SK-N-SH (cell line): ENCODE measurements around the gene LATS2. TPM values are rescaled to one million over a fixed set of nuclear protein-coding genes. Genes with fewer than 3 reads are reported as not detected.

Experiments
- CTCF ChIA-PET: fragments of 300-600, 350-600 bp; formaldehyde crosslinking; extraction: SDS; loops from one replicate; lab custom pipeline; 2021; lab: Yijun Ruan, JAX
- POLR2A ChIA-PET: fragments of 350-600 bp; sonication (Branson Sonifier 250); formaldehyde crosslinking; extraction: SDS; loops from one replicate; lab custom pipeline; 2020; ENCODE audit warnings: antibody characterized with exemption, inconsistent platforms; lab: Yijun Ruan, JAX
- DNase-seq: peaks from one replicate; pipeline ENCODE4 v3.0.0; 2012
- H2AFZ ChIP-seq: fragments of 200-600 bp; sonication (generic); 2 replicates; pipeline ENCODE4 v1.8.1; 2016; ENCODE audit warnings: antibody characterized with exemption, mild to moderate bottlenecking, low read depth
- H3F3A ChIP-seq: fragments of 200-600 bp; sonication (generic); replicated peaks from 2 replicates; pipeline ENCODE3; 2016; ENCODE audit warnings: antibody characterized with exemption, mild to moderate bottlenecking; ENCODE audit not compliant: insufficient read depth
- H3K27ac ChIP-seq, 2 experiments: fragments of 200-500 bp in 1 of 2; fragments of 200-600 bp in 1 of 2; sonication (Bioruptor generic) in 1 of 2; sonication (generic), shearing (Covaris generic) in 1 of 2; 2 replicates each; pipeline versions ENCODE4 v1.5.1 to v1.6.1; 2014 to 2016; ENCODE audit warnings: low read depth in 2 of 2, inconsistent platforms in 1 of 2, low read length in 1 of 2, mild to moderate bottlenecking in 1 of 2, mixed read lengths in 1 of 2
- H3K27me3 ChIP-seq: fragments of 200-600 bp; sonication (generic), shearing (Covaris generic); 2 replicates; pipeline ENCODE4 v1.6.1; 2016; ENCODE audit warnings: mixed run types; ENCODE audit not compliant: insufficient read depth
- H3K36me3 ChIP-seq, 2 experiments: fragments of 200-500 bp in 1 of 2; fragments of 200-600 bp in 1 of 2; sonication (Bioruptor generic) in 1 of 2; sonication (generic) in 1 of 2; replicated peaks in 1 of 2; 2 replicates each; pipeline versions ENCODE3 to v1.5.1; 2014 to 2016; ENCODE audit warnings: low read length in 1 of 2, mild to moderate bottlenecking in 1 of 2; ENCODE audit not compliant: insufficient read depth in 2 of 2, control insufficient read depth in 1 of 2
- H3K4me1 ChIP-seq, 2 experiments: fragments of 200-500 bp in 1 of 2; fragments of 200-600 bp in 1 of 2; sonication (Bioruptor generic) in 1 of 2; sonication (generic), shearing (Covaris generic) in 1 of 2; 2 replicates each; pipeline versions ENCODE4 v1.5.1 to v1.6.1; 2014 to 2016; ENCODE audit warnings: low read depth in 1 of 2, low read length in 1 of 2, mixed run types in 1 of 2; ENCODE audit not compliant: insufficient read depth in 2 of 2, control insufficient read depth in 1 of 2
- H3K4me2 ChIP-seq: fragments of 200-600 bp; sonication (generic), shearing (Covaris generic); 2 replicates; pipeline ENCODE4 v1.6.1; 2017; ENCODE audit warnings: mixed run types
- H3K4me3 ChIP-seq, 2 experiments: fragments of 200-500 bp in 1 of 2; fragments of 200-600 bp in 1 of 2; sonication (Bioruptor generic) in 1 of 2; sonication (generic), shearing (Covaris generic) in 1 of 2; 2 replicates each; pipeline versions ENCODE4 v1.5.1 to v1.8.1; 2014 to 2016; ENCODE audit warnings: low read depth in 2 of 2, inconsistent platforms in 1 of 2, low read length in 1 of 2, mild to moderate bottlenecking in 1 of 2, mixed read lengths in 1 of 2, moderate library complexity in 1 of 2
- H3K79me2 ChIP-seq: fragments of 200-600 bp; sonication (generic); 2 replicates; pipeline ENCODE4 v1.8.1; 2017; ENCODE audit warnings: mild to moderate bottlenecking; ENCODE audit not compliant: insufficient read depth
- H3K9ac ChIP-seq: fragments of 200-600 bp; sonication (generic); 2 replicates; pipeline ENCODE4 v1.6.1; 2017; ENCODE audit warnings: mixed run types
- H3K9me2 ChIP-seq: fragments of 200-600 bp; sonication (generic); 2 replicates; pipeline ENCODE4 v1.6.1; 2017; ENCODE audit warnings: mixed run types
- H3K9me3 ChIP-seq: fragments of 200-600 bp; sonication (generic); 2 replicates; pipeline ENCODE4 v1.6.1; 2017; ENCODE audit warnings: mixed run types, mild to moderate bottlenecking, moderate library complexity
- H4K20me1 ChIP-seq: fragments of 200-600 bp; sonication (generic); 2 replicates; pipeline ENCODE4 v1.6.1; 2017; ENCODE audit warnings: mild to moderate bottlenecking, mixed run types; ENCODE audit not compliant: insufficient read depth
- CHD2 ChIP-seq: fragments of 150-350 bp; IDR thresholded peaks from 2 replicates; pipeline ENCODE4 v1.6.1; 2018; ENCODE audit warnings: low read length; ENCODE audit not compliant: partially characterized antibody
- FOSL2 ChIP-seq: IDR thresholded peaks from 2 replicates; pipeline ENCODE4 v1.4.0; 2012; ENCODE audit warnings: low read depth, mild to moderate bottlenecking, moderate library complexity, borderline replicate concordance
- JUND ChIP-seq: IDR thresholded peaks from 2 replicates; pipeline ENCODE4 v1.4.0; 2012
- MEF2A ChIP-seq: IDR thresholded peaks from 2 replicates; pipeline ENCODE4 v1.4.0; 2012; ENCODE audit warnings: low read depth, borderline replicate concordance
- NRF1 ChIP-seq: IDR thresholded peaks from 2 replicates; pipeline ENCODE4 v1.6.1; 2012; ENCODE audit warnings: low read depth, mild to moderate bottlenecking, low read length
- RFX5 ChIP-seq: IDR thresholded peaks from 2 replicates; pipeline ENCODE4 v1.6.1; 2012; ENCODE audit warnings: mild to moderate bottlenecking, improper control_type of control experiment, low read length
- RXRA ChIP-seq: IDR thresholded peaks from 2 replicates; pipeline ENCODE4 v1.4.0; 2012; ENCODE audit warnings: low read depth, mild to moderate bottlenecking, borderline replicate concordance
- SIN3A ChIP-seq: IDR thresholded peaks from 2 replicates; pipeline ENCODE4 v1.6.1; 2012; ENCODE audit warnings: low read depth, mild to moderate bottlenecking, low read length, moderate library complexity, borderline replicate concordance
- TCF12 ChIP-seq: IDR thresholded peaks from 2 replicates; pipeline ENCODE4 v1.4.0; 2012
- TEAD4 ChIP-seq: IDR thresholded peaks from 2 replicates; pipeline ENCODE4 v1.4.0; 2012; ENCODE audit warnings: mild to moderate bottlenecking, borderline replicate concordance; ENCODE audit not compliant: insufficient read depth
- WGBS: methylation state at CpG from one replicate; pipeline ENCODE4 v1.1.6; 2017; ENCODE audit warnings: low lambda C conversion rate; 5-methylcytosine and 5-hydroxymethylcytosine counted together
- polyA plus RNA-seq, 3 experiments: library from polyadenylated mRNA; depleted of rRNA; stranded (reverse); fragments of >200 nt; gene quantifications; 2 replicates each; pipeline ENCODE4 v1.2.3, GENCODE V29; 2012
- TF ChIP-seq, protein P1 (sequence below): fragments of 150-350 bp; IDR thresholded peaks from 2 replicates; pipeline ENCODE4 v1.6.1; 2017; ENCODE audit warnings: antibody characterized with exemption, low read length, low read depth, borderline replicate concordance
- TF ChIP-seq, protein P2 (sequence below): fragments of 150-350 bp; IDR thresholded peaks from 2 replicates; pipeline ENCODE4 v1.6.1; 2016; ENCODE audit warnings: mild to moderate bottlenecking, low read depth, low read length

LATS2 gene
- polyA plus RNA-seq, 1 of the 3 experiments (the other 2 are of a cell fraction): 19.6 TPM

DNA sequence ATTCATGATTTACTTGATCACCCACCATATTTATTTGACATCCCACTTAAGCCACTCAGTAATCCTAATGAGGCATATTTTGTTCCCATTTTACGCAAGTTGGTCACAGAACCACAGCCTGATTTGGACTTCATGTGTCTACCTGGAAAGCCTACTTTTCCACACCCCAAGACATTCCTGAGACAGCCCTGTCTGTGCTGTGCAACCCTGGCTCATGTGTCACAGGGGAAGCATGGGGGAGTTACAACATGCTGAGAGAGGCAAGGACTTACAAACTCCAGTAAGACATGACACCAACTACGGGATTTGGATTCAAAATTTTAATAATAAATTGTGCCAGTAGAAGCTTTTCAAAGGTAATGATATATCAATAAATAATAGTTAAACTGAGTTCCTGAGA, 88.7 kb downstream of the LATS2 start:
- TF ChIP-seq RFX5: no peak
- TF ChIP-seq, protein P1, sequence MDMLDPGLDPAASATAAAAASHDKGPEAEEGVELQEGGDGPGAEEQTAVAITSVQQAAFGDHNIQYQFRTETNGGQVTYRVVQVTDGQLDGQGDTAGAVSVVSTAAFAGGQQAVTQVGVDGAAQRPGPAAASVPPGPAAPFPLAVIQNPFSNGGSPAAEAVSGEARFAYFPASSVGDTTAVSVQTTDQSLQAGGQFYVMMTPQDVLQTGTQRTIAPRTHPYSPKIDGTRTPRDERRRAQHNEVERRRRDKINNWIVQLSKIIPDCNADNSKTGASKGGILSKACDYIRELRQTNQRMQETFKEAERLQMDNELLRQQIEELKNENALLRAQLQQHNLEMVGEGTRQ: no peak
- no peak for TF ChIP-seq SIN3A
- no peak for TF ChIP-seq TEAD4
- TF ChIP-seq, protein P2, sequence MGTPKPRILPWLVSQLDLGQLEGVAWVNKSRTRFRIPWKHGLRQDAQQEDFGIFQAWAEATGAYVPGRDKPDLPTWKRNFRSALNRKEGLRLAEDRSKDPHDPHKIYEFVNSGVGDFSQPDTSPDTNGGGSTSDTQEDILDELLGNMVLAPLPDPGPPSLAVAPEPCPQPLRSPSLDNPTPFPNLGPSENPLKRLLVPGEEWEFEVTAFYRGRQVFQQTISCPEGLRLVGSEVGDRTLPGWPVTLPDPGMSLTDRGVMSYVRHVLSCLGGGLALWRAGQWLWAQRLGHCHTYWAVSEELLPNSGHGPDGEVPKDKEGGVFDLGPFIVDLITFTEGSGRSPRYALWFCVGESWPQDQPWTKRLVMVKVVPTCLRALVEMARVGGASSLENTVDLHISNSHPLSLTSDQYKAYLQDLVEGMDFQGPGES: no peak
- TF ChIP-seq CHD2: no peak
- TF ChIP-seq TCF12: no peak
- TF ChIP-seq, all 33 proteins: peak for 0
- Histone ChIP-seq H3K9ac (no peak overlapping the region), H3K27me3 (no peaks in the 10 kb centered on the region), H3K4me2 (no peak overlapping the region), H3K9me2 (no peaks in the 10 kb centered on the region), H2AFZ (no peak overlapping the region), H3K9me3 (no peaks in the 10 kb centered on the region), H3K36me3 (peaks cover 14 to 44% of the 10 kb centered on the region in 2 experiments), H3K79me2 (peaks cover 17% of the 10 kb centered on the region; the same call in 1 of the 2 replicates), H4K20me1 (no peaks in the 10 kb centered on the region), H3K4me1 (no peaks in the 10 kb centered on the region), H3F3A (peaks cover 42% of the 10 kb centered on the region), H3K4me3 (no peak overlapping the region), H3K27ac (no peak overlapping the region)
- 65% methylated on average over 2 of the region's 2 CpGs for WGBS
- ChIA-PET POLR2A (no interaction called here), CTCF (no interaction called here)
- no peak for DNase-seq

DNA sequence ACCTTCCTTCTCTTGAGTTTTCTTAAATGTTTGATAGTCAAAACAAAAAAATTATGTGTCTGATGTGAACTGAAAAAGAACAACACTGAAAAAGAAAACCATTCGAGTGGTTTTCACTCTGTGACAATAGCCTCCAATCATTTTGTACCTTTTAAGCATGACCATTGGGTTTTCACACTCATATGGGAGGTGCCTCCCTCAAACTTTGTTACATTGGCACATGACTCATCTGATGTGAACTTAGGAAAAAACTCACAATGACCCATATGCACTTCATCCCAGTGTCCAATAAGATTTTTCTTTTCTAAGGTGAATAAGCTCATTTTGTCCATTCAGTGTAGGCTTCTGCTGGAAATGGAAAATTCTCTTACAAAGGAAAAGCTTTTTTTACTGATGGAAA, 92.2 kb downstream of the LATS2 start:
- Histone ChIP-seq H3K27me3 (no peaks in the 10 kb centered on the region), H3F3A (peaks cover 32% of the 10 kb centered on the region), H3K27ac (peak overlapping the region in 1 of 2 experiments; percentile 32; a peak in 2 of 4 replicates), H3K9ac (no peak overlapping the region), H3K4me2 (no peak overlapping the region), H3K9me3 (no peaks in the 10 kb centered on the region), H3K79me2 (no peaks in the 10 kb centered on the region), H3K4me1 (no peaks in the 10 kb centered on the region), H2AFZ (no peak overlapping the region; the same call in 1 of the 2 replicates), H3K36me3 (peaks cover 4 to 16% of the 10 kb centered on the region in 2 experiments), H3K4me3 (no peak overlapping the region), H4K20me1 (no peaks in the 10 kb centered on the region), H3K9me2 (no peaks in the 10 kb centered on the region)
- 11% methylated on average over 1 of the region's 1 CpG for WGBS
- POLR2A ChIA-PET: no interaction called here
- DNase-seq: no peak
- CTCF ChIA-PET: no interaction called here
- TF ChIP-seq RXRA (no peak), MEF2A (no peak), NRF1 (no peak), CHD2 (no peak), FOSL2 (peak; percentile 48; the same call in 1 of the 2 replicates), JUND (0 out of 2 replicates have a peak, but pooled peaks have one; percentile 17)
- TF ChIP-seq, protein P2: no peak
